Thyroid gland (tissue), 4 donors: Measurements from ENCODE around the gene EPB41L4A. TPM values are rescaled to one million over a fixed set of nuclear protein-coding genes. Genes with fewer than 3 reads are reported as not detected.
A peak's percentile ranks its signal among the peaks of the same experiment; 100 is the strongest.
"Not testable (repeated sequence)": the region's sequence is repeated elsewhere in the genome, so short reads cannot be mapped to it uniquely, and the experiment has no call there.

ENCODE experiments used
- DNase-seq, 2 donors: peaks; one replicate each; pipeline ENCODE4 v3.0.0-alpha.2; 2019
- H3K27ac ChIP-seq, 3 donors: fragments of 200-600 bp; sonication (generic); 1 replicate in 2 of 3; 2 replicates in 1 of 3; pipeline ENCODE4 v1.5.1; 2016 to 2019; ENCODE audit warnings: mild to moderate bottlenecking in 1 of 3, moderate library complexity in 1 of 3
- H3K27me3 ChIP-seq: fragments of 200-600 bp; sonication (generic); one replicate; pipeline ENCODE4 v1.5.1; 2019
- H3K36me3 ChIP-seq, 2 donors: fragments of 200-600 bp; sonication (generic); one replicate each; pipeline ENCODE4 v1.5.1; 2016 to 2019
- H3K4me1 ChIP-seq, 2 donors: fragments of 200-600 bp; sonication (generic); one replicate each; pipeline ENCODE4 v1.5.1; 2017 to 2019
- H3K4me3 ChIP-seq, 3 donors: fragments of 200-600 bp; sonication (generic); replicated peaks in 1 of 3; 1 replicate in 2 of 3; 2 replicates in 1 of 3; pipeline ENCODE4 v1.5.1; 2016; ENCODE audit warnings: mild to moderate bottlenecking in 1 of 3
- H3K9me3 ChIP-seq: fragments of 200-600 bp; sonication (generic); one replicate; pipeline ENCODE4 v1.5.1; 2017
- CTCF ChIP-seq, 6 experiments: fragments of 200-600 bp in 3 of 6; fragments of 450-650 bp in 3 of 6; sonication (generic) in 3 of 6; IDR thresholded peaks; one replicate each; pipeline ENCODE4 v1.5.1; 2016 to 2019; ENCODE audit warnings: antibody characterized with exemption in 6 of 6, mild to moderate bottlenecking in 2 of 6, inconsistent platforms in 1 of 6, moderate library complexity in 1 of 6
- POLR2A ChIP-seq, 2 donors: fragments of 450-650 bp; IDR thresholded peaks; one replicate each; pipeline ENCODE4 v1.6.1; 2017; ENCODE audit warnings: antibody characterized with exemption in 2 of 2, mild to moderate bottlenecking in 2 of 2, moderate library complexity in 1 of 2
- WGBS, 2 donors: methylation state at CpG; one replicate each; pipeline ENCODE4 v1.1.5; 2017; 5-methylcytosine and 5-hydroxymethylcytosine counted together
- intact Hi-C: fragments of 100-400 bp; cut with DNase I; formaldehyde crosslinking; loops from one replicate; pipeline ENCODE4 v1.15.1; 2023
- total RNA-seq, 4 donors: library from RNA; depleted of rRNA; stranded (reverse); fragments of >200 nt; gene quantifications; one replicate each; pipeline ENCODE4 v1.2.3, GENCODE V29; 2016

Gene EPB41L4A
- total RNA-seq, 4 donors from 2014 or later, result 31.9 to 44.2 (median 37.5) TPM

DNA sequence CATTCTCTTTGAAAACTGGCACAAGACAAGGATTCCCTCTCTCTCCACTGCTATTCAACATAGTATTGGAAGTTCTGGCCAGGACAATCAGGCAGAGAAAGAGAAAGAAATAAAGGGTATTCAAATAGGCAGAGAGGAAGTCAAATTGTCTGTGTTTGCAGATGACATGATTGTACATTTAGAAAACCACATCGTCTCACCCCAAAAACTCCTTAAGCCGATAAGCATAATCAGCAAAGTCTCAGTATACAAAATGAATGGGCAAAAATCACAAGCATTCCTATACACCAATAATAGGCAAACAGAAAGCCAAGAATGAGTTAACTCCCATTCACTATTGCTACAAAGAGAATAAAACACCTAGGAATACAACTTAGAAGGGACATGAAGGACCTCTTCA, 21.0 kb upstream of the EPB41L4A start:
- WGBS, 2 donors, result 92 to 98% methylated on average over 2 of the region's 2 CpGs
- TF ChIP-seq POLR2A (IDR thresholded peaks at IDR 0.05) (no peak), CTCF (IDR thresholded peaks at IDR 0.05) (no peak)

GRCh38 chr5:112436144-112436543, 17.1 kb upstream of the EPB41L4A start:
- Histone ChIP-seq H3K36me3 (no peaks in the 10 kb centered on the region), H3K27me3 (no peaks in the 10 kb centered on the region), H3K4me1 (no peaks in the 10 kb centered on the region), H3K27ac (no peak overlapping the region), H3K4me3 (no peak overlapping the region), H3K9me3 (no peaks in the 10 kb centered on the region)
- intact Hi-C loops, result no loop called here
- no peak for TF ChIP-seq POLR2A (IDR thresholded peaks at IDR 0.05)
- no peak for TF ChIP-seq CTCF (IDR thresholded peaks at IDR 0.05)
- no peak for DNase-seq
- WGBS, 2 donors, result 20 to 33% methylated on average over 1 of the region's 2 CpGs

More for the DNA sequence above, 21.0 kb upstream of the EPB41L4A start:
- Histone ChIP-seq H3K4me1 (no peaks in the 10 kb centered on the region), H3K9me3 (no peaks in the 10 kb centered on the region), H3K27me3 (no peaks in the 10 kb centered on the region), H3K36me3 (no peaks in the 10 kb centered on the region), H3K27ac (no peak overlapping the region), H3K4me3 (no peak overlapping the region)
- intact Hi-C loops, result no loop called here
- no peak for DNase-seq

GRCh38 chr5:112434641-112435040, 15.6 kb upstream of the EPB41L4A start:
- TF ChIP-seq CTCF (IDR thresholded peaks at IDR 0.05) (no peak), POLR2A (IDR thresholded peaks at IDR 0.05) (no peak)
- no peak for DNase-seq
- no peaks in the 10 kb centered on the region for H3K4me1 ChIP-seq
- no peak overlapping the region for H3K4me3 ChIP-seq
- no peaks in the 10 kb centered on the region for H3K9me3 ChIP-seq
- intact Hi-C loops, result no loop called here
- no peaks in the 10 kb centered on the region for H3K27me3 ChIP-seq
- H3K27ac ChIP-seq, result no peak overlapping the region
- no peaks in the 10 kb centered on the region for H3K36me3 ChIP-seq
- 53 to 63% methylated on average over 1 of the region's 1 CpG for WGBS, 2 donors

GRCh38 chr5:112426202-112426601, 7.1 kb upstream of the EPB41L4A start:
- not testable (repeated sequence) for H3K27ac ChIP-seq, H3K4me3 ChIP-seq, H3K27me3 ChIP-seq, H3K36me3 ChIP-seq, H3K4me1 ChIP-seq, H3K9me3 ChIP-seq, DNase-seq
- WGBS, 2 donors, result 94 to 95% methylated on average over 3 of the region's 3 CpGs
- intact Hi-C loops, result loop anchor here (10.0 kb wide), 1 partner anchor 251 kb away; no protein-coding TSS in a partner anchor

- Histone ChIP-seq H3K27me3 (no peaks in the 10 kb centered on the region), H3K36me3 (no peaks in the 10 kb centered on the region), H3K27ac (peak overlapping the region; percentile 90 to 95 (median 91)), H3K4me1 (peaks cover under 1 to 19% of the 10 kb centered on the region in 2 donors), H3K4me3 (peak overlapping the region; percentile 72 to 94 (median 94)), H3K9me3 (no peaks in the 10 kb centered on the region)
- DNase-seq, result peak; percentile 92
- intact Hi-C loops, result loop anchor here (5.0 to 10.0 kb wide), 2 partner anchors 213 to 245 kb away; no protein-coding TSS in a partner anchor
- WGBS, 2 donors, result 4 to 9% methylated on average over 14 to 32 of the region's 64 CpGs
- TF ChIP-seq CTCF (IDR thresholded peaks at IDR 0.05) (peak; percentile 89 to 99 (median 94)), POLR2A (IDR thresholded peaks at IDR 0.05) (peak in 1 of 2 donors; percentile 33)
These were observed 1.1 kb upstream of the EPB41L4A start for GRCh38 chr5:112419986-112420864.
